Activated CD4-positive, alpha-beta T cell treated with anti-CD3 and anti-CD28 coated beads, Interleukin-2, amount 10 ng/mL, durations not matched to agents 7 days and 5 days (primary cell): Measurements from ENCODE around the gene RIN2. TPM values are rescaled to one million over a fixed set of nuclear protein-coding genes. Genes with fewer than 3 reads are reported as not detected.
"Not testable (repeated sequence)": the region's sequence is repeated elsewhere in the genome, so short reads cannot be mapped to it uniquely, and the experiment has no call there.

Source experiments
- CTCF ChIA-PET: fragments of 350-600 bp; sonication (Branson Sonifier 250); formaldehyde crosslinking; loops from one replicate; lab custom pipeline; 2021; ENCODE audit warnings: antibody characterized with exemption; lab: Charles Lee
- POLR2A ChIA-PET: fragments of 350-600 bp; sonication (Branson Sonifier 250); formaldehyde crosslinking; loops from one replicate; lab custom pipeline; 2021; ENCODE audit warnings: antibody characterized with exemption; lab: Charles Lee
- DNase-seq: peaks from one replicate; pipeline ENCODE4 v3.0.0-alpha.2; 2020
- H3K27ac Mint-ChIP-seq: one replicate; pipeline ENCODE4 v1.8.0; 2021; ENCODE audit warnings: mild to moderate bottlenecking, moderate library complexity, mixed read lengths
- H3K27me3 Mint-ChIP-seq: one replicate; pipeline ENCODE4 v1.8.0; 2021; ENCODE audit warnings: mixed read lengths
- H3K36me3 Mint-ChIP-seq: one replicate; pipeline ENCODE4 v1.8.0; 2021; ENCODE audit warnings: low read depth, mixed read lengths
- H3K4me1 Mint-ChIP-seq: one replicate; pipeline ENCODE4 v1.8.0; 2021; ENCODE audit warnings: mixed read lengths
- H3K4me3 Mint-ChIP-seq: one replicate; pipeline ENCODE4 v1.8.0; 2021; ENCODE audit warnings: mild to moderate bottlenecking, moderate library complexity, mixed read lengths
- H3K9me3 Mint-ChIP-seq: one replicate; pipeline ENCODE4 v1.8.0; 2021; ENCODE audit warnings: mixed read lengths
- total RNA-seq, 2 experiments: library from RNA; stranded (reverse); gene quantifications; one replicate each; pipeline ENCODE4 v1.2.3, GENCODE V29; 2021

Gene RIN2
- total RNA-seq, 2 experiments from 2014 or later, result not detected

DNA sequence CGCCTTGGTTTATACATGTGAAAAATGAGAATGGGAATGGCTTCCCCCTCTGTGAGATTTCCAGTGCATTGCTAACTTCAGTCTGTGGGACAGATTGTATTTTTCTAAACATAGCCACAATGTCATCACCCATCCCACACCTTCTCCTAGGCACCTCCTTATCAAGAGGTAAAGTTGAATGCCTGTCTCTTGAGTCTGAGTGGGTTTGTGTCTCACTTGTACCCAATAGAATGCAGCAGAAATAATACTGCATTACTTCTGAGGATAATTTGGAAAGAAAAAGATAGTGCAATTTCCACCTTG lies 27.9 kb downstream of the RIN2 start:
- CTCF ChIA-PET, result no interaction called here
- Mint-ChIP-seq H3K27ac (no peak overlapping the region), H3K36me3 (no peaks in the 10 kb centered on the region), H3K9me3 (peaks cover 2% of the 10 kb centered on the region), H3K4me3 (no peak overlapping the region), H3K4me1 (no peaks in the 10 kb centered on the region), H3K27me3 (peaks cover 7% of the 10 kb centered on the region)
- no peak for DNase-seq
- POLR2A ChIA-PET, result no interaction called here

- CTCF ChIA-PET, result no interaction called here
- H3K27me3 Mint-ChIP-seq, result peaks cover 7% of the 10 kb centered on the region
Measured at GRCh38 chr20:19786311-19786710, 28.3 kb downstream of the RIN2 start.

DNA sequence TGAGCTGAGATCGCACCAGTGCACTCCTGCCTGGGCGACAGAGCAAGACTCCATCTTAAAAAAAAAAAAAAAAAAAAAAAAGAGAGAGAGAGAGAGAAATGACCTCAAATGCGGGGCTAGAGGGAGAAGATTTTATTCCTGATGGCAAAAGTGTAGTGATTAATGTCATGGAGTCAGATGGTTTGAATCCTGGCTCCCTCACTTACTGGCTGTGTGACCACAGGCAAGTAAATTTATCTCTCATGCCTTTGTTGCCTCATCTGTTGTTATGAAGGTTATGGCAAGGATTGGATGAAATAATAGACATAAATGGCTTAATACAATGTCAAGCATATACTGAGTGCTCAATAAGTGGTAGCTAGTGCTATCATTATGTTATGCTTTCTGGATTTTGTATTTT lies 29.3 kb downstream of the RIN2 start:
- no peak for DNase-seq
- Mint-ChIP-seq H3K9me3 (peaks cover 2% of the 10 kb centered on the region), H3K36me3 (no peaks in the 10 kb centered on the region), H3K4me1 (no peaks in the 10 kb centered on the region), H3K27ac (no peak overlapping the region), H3K27me3 (peaks cover 7% of the 10 kb centered on the region), H3K4me3 (no peak overlapping the region)
- ChIA-PET CTCF (no interaction called here), POLR2A (no interaction called here)

More at GRCh38 chr20:19786311-19786710, 28.3 kb downstream of the RIN2 start:
- H3K9me3 Mint-ChIP-seq, result peaks cover 2% of the 10 kb centered on the region
- no peak overlapping the region for H3K27ac Mint-ChIP-seq
- no peaks in the 10 kb centered on the region for H3K36me3 Mint-ChIP-seq
- H3K4me1 Mint-ChIP-seq, result no peaks in the 10 kb centered on the region
- DNase-seq, result no peak
- no peak overlapping the region for H3K4me3 Mint-ChIP-seq
- POLR2A ChIA-PET, result no interaction called here

DNA sequence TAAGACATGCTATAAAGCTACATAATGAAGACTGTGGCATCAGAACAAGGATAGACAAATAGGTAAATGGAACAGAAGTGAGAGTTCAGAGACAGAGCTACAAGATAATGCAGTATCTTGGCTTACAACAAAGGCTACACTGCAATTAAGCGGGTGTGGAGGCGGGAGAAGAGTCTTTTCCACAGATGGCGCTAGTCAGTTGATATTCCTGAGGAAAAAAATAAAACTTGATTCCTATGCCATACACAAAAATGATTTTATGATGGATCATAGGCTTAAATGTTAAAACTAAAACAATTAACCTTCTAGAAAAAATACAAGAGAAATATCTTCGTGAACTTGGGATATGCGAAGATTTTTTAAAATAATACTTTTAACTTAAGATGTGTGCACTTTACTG lies 31.0 kb downstream of the RIN2 start:
- Mint-ChIP-seq H3K36me3 (no peaks in the 10 kb centered on the region), H3K4me3 (no peak overlapping the region)
- CTCF ChIA-PET, result no interaction called here

DNA sequence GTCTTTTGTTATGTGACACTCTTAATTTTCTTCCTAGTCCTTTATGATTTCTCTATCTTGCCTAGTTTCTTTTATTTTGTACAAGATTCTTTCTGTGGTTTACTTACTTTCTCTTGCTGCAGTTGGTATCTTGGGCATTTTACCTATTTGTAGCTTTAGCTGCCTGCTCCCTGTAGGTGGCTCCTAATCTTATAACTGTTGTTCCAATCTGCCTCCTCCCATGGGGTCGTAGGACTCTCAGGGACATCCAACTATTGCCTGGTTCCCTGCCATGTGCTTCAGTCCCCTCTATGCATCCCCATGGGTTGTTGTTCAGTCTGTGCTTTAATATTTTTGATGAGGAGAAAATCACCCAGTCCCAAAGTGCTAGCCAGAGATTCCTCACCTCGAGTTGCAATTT lies 31.4 kb downstream of the RIN2 start:
- Mint-ChIP-seq H3K27me3 (peaks cover 7% of the 10 kb centered on the region), H3K4me3 (no peak overlapping the region), H3K4me1 (no peaks in the 10 kb centered on the region), H3K36me3 (no peaks in the 10 kb centered on the region), H3K27ac (no peak overlapping the region), H3K9me3 (peaks cover 2% of the 10 kb centered on the region)
- CTCF ChIA-PET, result interaction anchor here (1.0 kb wide), 1 partner anchor 36 kb away, joined by 3 read pairs; no protein-coding TSS in a partner anchor
- DNase-seq, result no peak
- POLR2A ChIA-PET, result no interaction called here

More for the DNA sequence above, 31.0 kb downstream of the RIN2 start:
- POLR2A ChIA-PET, result no interaction called here
- H3K27me3 Mint-ChIP-seq, result peaks cover 7% of the 10 kb centered on the region
- H3K27ac Mint-ChIP-seq, result no peak overlapping the region
- peaks cover 2% of the 10 kb centered on the region for H3K9me3 Mint-ChIP-seq
- H3K4me1 Mint-ChIP-seq, result no peaks in the 10 kb centered on the region
- DNase-seq, result no peak

- DNase-seq, result no peak
- Mint-ChIP-seq H3K27me3 (peaks cover 4% of the 10 kb centered on the region), H3K4me3 (no peak overlapping the region), H3K27ac (no peak overlapping the region), H3K4me1 (no peaks in the 10 kb centered on the region), H3K36me3 (no peaks in the 10 kb centered on the region), H3K9me3 (peaks cover 2% of the 10 kb centered on the region)
- ChIA-PET CTCF (interaction anchor here (0.5 to 0.6 kb wide), 2 partner anchors 9 to 147 kb away, joined by 3 to 4 read pairs; no protein-coding TSS in a partner anchor), POLR2A (no interaction called here)
Measured at GRCh38 chr20:19791887-19792286, 33.8 kb downstream of the RIN2 start.

GRCh38 chr20:19793716-19794115 lies 35.7 kb downstream of the RIN2 start:
- DNase-seq, result no peak
- H3K4me3 Mint-ChIP-seq, result no peak overlapping the region
- no peaks in the 10 kb centered on the region for H3K36me3 Mint-ChIP-seq
- no peak overlapping the region for H3K27ac Mint-ChIP-seq
- H3K4me1 Mint-ChIP-seq, result no peaks in the 10 kb centered on the region
- POLR2A ChIA-PET, result no interaction called here
- H3K27me3 Mint-ChIP-seq, result peaks cover 4% of the 10 kb centered on the region
- peaks cover 2% of the 10 kb centered on the region for H3K9me3 Mint-ChIP-seq
- CTCF ChIA-PET, result no interaction called here

DNA sequence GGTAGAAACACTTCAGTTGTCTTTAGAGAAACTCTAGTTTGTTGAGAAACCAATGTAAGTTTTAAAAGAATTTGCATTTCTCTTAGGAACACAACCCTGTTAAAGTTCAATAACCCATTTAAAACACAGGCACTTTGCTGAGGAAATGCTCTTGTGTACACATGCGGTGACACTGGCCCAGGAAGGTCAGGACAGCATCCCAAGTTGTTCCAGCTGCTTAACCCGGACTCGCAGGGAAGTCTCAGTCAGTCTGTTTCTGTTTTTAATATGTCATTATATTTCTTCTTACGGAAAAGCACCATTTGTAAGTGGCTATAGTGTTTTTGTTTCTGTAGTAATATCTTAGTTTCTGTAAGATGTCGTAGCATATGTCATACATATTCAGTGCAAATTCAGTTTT lies 36.9 kb downstream of the RIN2 start:
- DNase-seq, result no peak
- Mint-ChIP-seq H3K4me3 (no peak overlapping the region), H3K36me3 (no peaks in the 10 kb centered on the region), H3K27me3 (peaks cover 4% of the 10 kb centered on the region), H3K9me3 (no peaks in the 10 kb centered on the region), H3K27ac (no peak overlapping the region), H3K4me1 (no peaks in the 10 kb centered on the region)
- CTCF ChIA-PET, result no interaction called here
- POLR2A ChIA-PET, result no interaction called here

DNA sequence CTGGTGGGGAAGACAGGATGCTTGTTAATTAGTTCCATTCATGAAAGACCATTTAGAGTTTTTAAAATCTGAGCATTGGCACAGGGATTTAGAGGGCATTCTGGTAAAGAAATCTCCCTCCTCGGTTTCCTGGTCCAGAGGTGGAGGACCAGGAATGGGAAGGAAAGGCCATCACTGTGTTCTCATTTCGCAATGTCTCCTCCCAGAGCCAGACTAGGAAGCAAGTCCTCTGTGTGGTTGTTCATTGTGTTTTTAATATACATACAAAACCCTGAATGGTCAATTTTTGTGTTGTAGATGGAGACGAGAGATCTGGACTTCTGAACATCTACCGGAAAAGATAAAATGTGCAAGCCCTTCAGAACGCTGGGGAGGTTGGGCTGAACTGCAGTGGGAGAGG lies 41.3 kb downstream of the RIN2 start:
- Mint-ChIP-seq H3K9me3 (no peaks in the 10 kb centered on the region), H3K4me1 (no peaks in the 10 kb centered on the region), H3K4me3 (no peak overlapping the region), H3K27me3 (peaks cover 2% of the 10 kb centered on the region), H3K27ac (no peak overlapping the region), H3K36me3 (no peaks in the 10 kb centered on the region)
- no peak for DNase-seq
- CTCF ChIA-PET, result no interaction called here
- POLR2A ChIA-PET, result no interaction called here

DNA sequence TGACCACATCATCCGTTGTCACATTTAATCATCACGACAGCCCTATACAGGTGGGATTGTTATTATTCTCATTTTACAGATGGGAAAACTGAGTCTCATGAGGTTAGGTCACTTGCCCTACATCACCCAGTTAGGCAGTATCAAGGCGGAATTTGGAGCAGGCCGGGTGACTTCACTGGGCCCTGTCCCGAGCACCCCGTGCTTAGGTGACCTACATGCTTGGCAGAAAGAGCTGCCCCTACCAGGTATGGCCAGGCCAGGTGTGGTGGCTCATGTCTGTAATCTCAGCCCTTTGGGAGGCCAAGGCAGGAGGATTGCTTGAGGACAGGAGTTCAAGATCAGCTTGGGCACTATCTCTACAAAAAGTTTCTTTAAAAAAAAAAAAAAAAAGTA lies 44.0 kb downstream of the RIN2 start:
- Mint-ChIP-seq H3K9me3 (no peaks in the 10 kb centered on the region), H3K4me3 (no peak overlapping the region), H3K27ac (no peak overlapping the region), H3K36me3 (no peaks in the 10 kb centered on the region), H3K27me3 (peaks cover 2% of the 10 kb centered on the region), H3K4me1 (no peaks in the 10 kb centered on the region)
- ChIA-PET POLR2A (no interaction called here), CTCF (no interaction called here)
- DNase-seq, result no peak

GRCh38 chr20:19802492-19803158 lies 44.6 kb downstream of the RIN2 start:
- ChIA-PET POLR2A (no interaction called here), CTCF (no interaction called here)
- DNase-seq, result no peak
- Mint-ChIP-seq H3K27ac (no peak overlapping the region), H3K9me3 (no peaks in the 10 kb centered on the region), H3K4me1 (no peaks in the 10 kb centered on the region), H3K27me3 (peaks cover 2% of the 10 kb centered on the region), H3K36me3 (no peaks in the 10 kb centered on the region), H3K4me3 (no peak overlapping the region)

GRCh38 chr20:19806276-19806675 lies 48.2 kb downstream of the RIN2 start:
- CTCF ChIA-PET, H3K36me3 Mint-ChIP-seq, DNase-seq: not testable (repeated sequence)

DNA sequence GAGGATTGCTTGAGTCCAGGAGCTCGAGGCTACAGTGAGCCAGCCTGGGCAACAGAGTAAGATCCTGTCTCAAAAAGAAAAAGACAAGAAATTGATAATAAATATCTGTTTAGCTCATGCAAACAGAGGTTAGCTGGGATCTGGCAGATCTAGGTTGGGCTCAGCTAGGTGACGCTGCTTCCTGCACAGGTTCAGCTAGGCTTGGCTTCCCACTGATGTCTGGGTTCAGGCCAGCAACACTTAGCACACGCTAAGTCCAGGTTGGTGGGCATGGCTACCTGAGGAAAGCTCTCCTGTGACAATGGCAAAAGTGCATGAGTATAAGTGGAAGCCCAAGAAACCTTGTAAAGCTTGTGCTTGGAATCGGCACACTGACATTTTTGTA lies 48.7 kb downstream of the RIN2 start:
- CTCF ChIA-PET, result no interaction called here
- Mint-ChIP-seq H3K36me3 (no peaks in the 10 kb centered on the region), H3K27ac (no peak overlapping the region), H3K27me3 (peaks cover 2% of the 10 kb centered on the region), H3K4me1 (no peaks in the 10 kb centered on the region), H3K4me3 (no peak overlapping the region), H3K9me3 (no peaks in the 10 kb centered on the region)
- POLR2A ChIA-PET, result no interaction called here
- DNase-seq, result no peak

More at GRCh38 chr20:19806276-19806675, 48.2 kb downstream of the RIN2 start:
- H3K9me3 Mint-ChIP-seq, H3K27me3 Mint-ChIP-seq, H3K4me1 Mint-ChIP-seq, H3K4me3 Mint-ChIP-seq, POLR2A ChIA-PET, H3K27ac Mint-ChIP-seq: not testable (repeated sequence)
